Endothelial cell (in vitro differentiated cells): ENCODE measurements around the gene TAS2R10. TPM values are rescaled to one million over a fixed set of nuclear protein-coding genes. Genes with fewer than 3 reads are reported as not detected.

Experiments used
- DNase-seq: peaks from one replicate; pipeline ENCODE4 v3.0.0; 2021; ENCODE audit warnings: low spot score
- H3K27ac Mint-ChIP-seq: one replicate; pipeline ENCODE4 v1.8.0; 2021; ENCODE audit warnings: mixed read lengths, inconsistent platforms; ENCODE audit not compliant: unreplicated experiment
- H3K27me3 Mint-ChIP-seq: one replicate; pipeline ENCODE4 v1.8.0; 2021; ENCODE audit warnings: mild to moderate bottlenecking, moderate library complexity, mixed read lengths, inconsistent platforms; ENCODE audit not compliant: unreplicated experiment
- H3K36me3 Mint-ChIP-seq: one replicate; pipeline ENCODE4 v1.8.0; 2021; ENCODE audit warnings: mild to moderate bottlenecking, low read depth, mixed read lengths, inconsistent platforms; ENCODE audit not compliant: unreplicated experiment
- H3K4me1 Mint-ChIP-seq: one replicate; pipeline ENCODE4 v1.8.0; 2021; ENCODE audit warnings: mild to moderate bottlenecking, mixed read lengths, inconsistent platforms; ENCODE audit not compliant: unreplicated experiment
- H3K4me3 Mint-ChIP-seq: one replicate; pipeline ENCODE4 v1.8.0; 2021; ENCODE audit warnings: mild to moderate bottlenecking, mixed read lengths, inconsistent platforms; ENCODE audit not compliant: unreplicated experiment
- H3K9me3 Mint-ChIP-seq: one replicate; pipeline ENCODE4 v1.8.0; 2021; ENCODE audit warnings: mixed read lengths, inconsistent platforms; ENCODE audit not compliant: unreplicated experiment
- CTCF ChIP-seq: fragments of 200-600 bp; sonication (generic); IDR thresholded peaks from one replicate; pipeline ENCODE4 v1.5.0; 2021; ENCODE audit warnings: antibody characterized with exemption; ENCODE audit not compliant: unreplicated experiment
- total RNA-seq: library from RNA; stranded (reverse); fragmentation: NEBNext Ultra II Directional; extraction: Animal tissue kit (Norgen Biotek cat#: 25700); gene quantifications from one replicate; pipeline ENCODE4 v1.2.1, GENCODE V29; 2021; ENCODE audit not compliant: unreplicated experiment

The TAS2R10 gene
- total RNA-seq, 1 donor from 2014 or later, result 0.87 TPM

- no peak for DNase-seq
Measured at GRCh38 chr12:10842862-10843261, 16.7 kb upstream of the TAS2R10 start.

GRCh38 chr12:10838461-10838860 is 12.3 kb upstream of the TAS2R10 start:
- Mint-ChIP-seq H3K4me1 (no peaks in the 10 kb centered on the region), H3K27me3 (no peaks in the 10 kb centered on the region), H3K27ac (no peak overlapping the region), H3K4me3 (no peak overlapping the region), H3K36me3 (no peaks in the 10 kb centered on the region), H3K9me3 (no peaks in the 10 kb centered on the region)
- no peak for TF ChIP-seq CTCF
- no peak for DNase-seq

More at GRCh38 chr12:10842862-10843261, 16.7 kb upstream of the TAS2R10 start:
- Mint-ChIP-seq H3K4me3 (no peak overlapping the region), H3K9me3 (no peaks in the 10 kb centered on the region), H3K27ac (no peak overlapping the region), H3K27me3 (no peaks in the 10 kb centered on the region), H3K36me3 (peaks cover 5% of the 10 kb centered on the region), H3K4me1 (no peaks in the 10 kb centered on the region)
- no peak for TF ChIP-seq CTCF

- no peaks in the 10 kb centered on the region for H3K27me3 Mint-ChIP-seq
Measured at GRCh38 chr12:10829994-10830393, 3.8 kb upstream of the TAS2R10 start.

GRCh38 chr12:10824957-10825356 is 1.2 kb downstream of the TAS2R10 start:
- no peak for DNase-seq
- Mint-ChIP-seq H3K4me3 (no peak overlapping the region), H3K27ac (no peak overlapping the region), H3K36me3 (no peaks in the 10 kb centered on the region), H3K4me1 (peaks cover 2% of the 10 kb centered on the region), H3K27me3 (no peaks in the 10 kb centered on the region), H3K9me3 (no peaks in the 10 kb centered on the region)
- no peak for TF ChIP-seq CTCF

More at GRCh38 chr12:10829994-10830393, 3.8 kb upstream of the TAS2R10 start:
- DNase-seq, result no peak
- Mint-ChIP-seq H3K9me3 (no peaks in the 10 kb centered on the region), H3K36me3 (no peaks in the 10 kb centered on the region), H3K27ac (no peak overlapping the region), H3K4me3 (no peak overlapping the region), H3K4me1 (no peaks in the 10 kb centered on the region)
- TF ChIP-seq CTCF, result no peak

- no peak for DNase-seq
- H3K27ac Mint-ChIP-seq, result no peak overlapping the region
- H3K9me3 Mint-ChIP-seq, result no peaks in the 10 kb centered on the region
- TF ChIP-seq CTCF, result no peak
- H3K36me3 Mint-ChIP-seq, result no peaks in the 10 kb centered on the region
- H3K4me3 Mint-ChIP-seq, result no peak overlapping the region
- H3K4me1 Mint-ChIP-seq, result no peaks in the 10 kb centered on the region
- H3K27me3 Mint-ChIP-seq, result no peaks in the 10 kb centered on the region
Measured at GRCh38 chr12:10811883-10812536, 14.1 kb downstream of the TAS2R10 start.
